ENCODE data around the gene SLC44A1.

Gene SLC44A1

GRCh38 chr9:105244003-105244733 is at the start of gene SLC44A1:
Gene SLC44A1, plus strand, starts transcription at chr9:105244651. Its CDS starts 218 bp downstream, at chr9:105244869.
- FAIRE-seq: no peak

GRCh38 chr9:105195259-105195658 is 49.2 kb upstream of the SLC44A1 start:
- FAIRE-seq: no peak

GRCh38 chr9:105198023-105198422 is 46.4 kb upstream of the SLC44A1 start:
- FAIRE-seq: no peak

- no peak for FAIRE-seq
Measured at GRCh38 chr9:105198865-105199264, 45.6 kb upstream of the SLC44A1 start.

GRCh38 chr9:105204416-105204815 is 40.0 kb upstream of the SLC44A1 start:
- no peak for FAIRE-seq

- no peak for FAIRE-seq
Measured at GRCh38 chr9:105205787-105206495, 38.5 kb upstream of the SLC44A1 start.

- no peak for FAIRE-seq
Measured at GRCh38 chr9:105206496-105206820, 38.0 kb upstream of the SLC44A1 start.

GRCh38 chr9:105206821-105207699 is 37.4 kb upstream of the SLC44A1 start:
- no peak for FAIRE-seq

- FAIRE-seq: no peak
Measured at GRCh38 chr9:105216440-105217178, 27.8 kb upstream of the SLC44A1 start.

- no peak for FAIRE-seq
Measured at GRCh38 chr9:105218673-105219072, 25.8 kb upstream of the SLC44A1 start.

GRCh38 chr9:105219291-105219805 is 25.1 kb upstream of the SLC44A1 start:
- FAIRE-seq: no peak

GRCh38 chr9:105220451-105220850 is 24.0 kb upstream of the SLC44A1 start:
- FAIRE-seq: no peak

- no peak for FAIRE-seq
Measured at GRCh38 chr9:105223544-105224140, 20.8 kb upstream of the SLC44A1 start.

- FAIRE-seq: no peak
Measured at GRCh38 chr9:105226055-105226454, 18.4 kb upstream of the SLC44A1 start.

GRCh38 chr9:105232207-105232606 is 12.2 kb upstream of the SLC44A1 start:
- FAIRE-seq: peak; percentile 31

- FAIRE-seq: no peak
Measured at GRCh38 chr9:105233873-105234272, 10.6 kb upstream of the SLC44A1 start.

GRCh38 chr9:105236261-105236660 is 8.2 kb upstream of the SLC44A1 start:
- FAIRE-seq: no peak

GRCh38 chr9:105237246-105237645 is 7.2 kb upstream of the SLC44A1 start:
- no peak for FAIRE-seq

- FAIRE-seq: no peak
Measured at GRCh38 chr9:105238302-105238701, 6.1 kb upstream of the SLC44A1 start.

GRCh38 chr9:105241356-105242043 is 3.0 kb upstream of the SLC44A1 start:
- FAIRE-seq: no peak

GRCh38 chr9:105242062-105242461 is 2.4 kb upstream of the SLC44A1 start:
- no peak for FAIRE-seq

All from endometrium (tissue), 2 donors.